CD14-positive monocyte (primary cell): Measurements from ENCODE around the gene MACROD2. TPM values are rescaled to one million over a fixed set of nuclear protein-coding genes. Genes with fewer than 3 reads are reported as not detected.

Source experiments
- DNase-seq, 3 donors: peaks; one replicate each; pipeline ENCODE4 v3.0.0-alpha.2; 2011 to 2022
- H2AFZ ChIP-seq: 2 replicates; pipeline ENCODE4 v1.6.0; 2012; ENCODE audit warnings: mild to moderate bottlenecking, low read depth, low read length, inconsistent platforms; ENCODE audit not compliant: insufficient read depth, poor library complexity, severe bottlenecking
- H3K27ac ChIP-seq, 2 donors: 1 replicate in 1 of 2; 2 replicates in 1 of 2; pipeline ENCODE4 v1.5.1; 2012 to 2013; ENCODE audit warnings: low read length in 2 of 2, control low read depth in 1 of 2, inconsistent platforms in 1 of 2, low read depth in 1 of 2, mild to moderate bottlenecking in 1 of 2
- H3K27me3 ChIP-seq, 2 donors: one replicate each; pipeline versions ENCODE4 v1.6.0 to v1.6.1; 2011 to 2013; ENCODE audit warnings: low read length in 2 of 2; ENCODE audit not compliant: control insufficient read depth in 2 of 2, insufficient read depth in 2 of 2
- H3K36me3 ChIP-seq, 2 donors: replicated peaks in 1 of 2; 1 replicate in 1 of 2; 2 replicates in 1 of 2; pipeline versions ENCODE4 v1.5.1 to v1.6.1; 2012 to 2013; ENCODE audit warnings: low read length in 2 of 2, control low read depth in 1 of 2, inconsistent platforms in 1 of 2, mild to moderate bottlenecking in 1 of 2; ENCODE audit not compliant: insufficient read depth in 2 of 2, control insufficient read depth in 1 of 2
- H3K4me1 ChIP-seq, 2 donors: 1 replicate in 1 of 2; 2 replicates in 1 of 2; pipeline versions ENCODE4 v1.5.1 to v1.6.1; 2012 to 2013; ENCODE audit warnings: low read length in 2 of 2, control low read depth in 1 of 2, inconsistent platforms in 1 of 2, mild to moderate bottlenecking in 1 of 2, moderate library complexity in 1 of 2; ENCODE audit not compliant: insufficient read depth in 2 of 2, control insufficient read depth in 1 of 2
- H3K4me2 ChIP-seq: replicated peaks from 2 replicates; pipeline ENCODE3; 2012; ENCODE audit warnings: low read length, moderate library complexity, mild to moderate bottlenecking; ENCODE audit not compliant: poor library complexity, severe bottlenecking; ENCODE audit errors: extremely low read depth
- H3K4me3 ChIP-seq, 3 experiments: fragments of 200-600 bp in 1 of 3; sonication (generic) in 1 of 3; replicated peaks in 1 of 3; 1 replicate in 2 of 3; 2 replicates in 1 of 3; pipeline ENCODE4 v1.5.1; 2011 to 2013; ENCODE audit warnings: low read length in 3 of 3, mild to moderate bottlenecking in 3 of 3, control low read depth in 2 of 3, low read depth in 2 of 3, inconsistent platforms in 1 of 3, moderate library complexity in 1 of 3
- H3K79me2 ChIP-seq: 2 replicates; pipeline ENCODE4 v1.6.0; 2012; ENCODE audit warnings: mild to moderate bottlenecking, control low read depth, inconsistent platforms, low read length, moderate library complexity; ENCODE audit not compliant: insufficient read depth
- H3K9ac ChIP-seq: 2 replicates; pipeline ENCODE4 v1.6.0; 2017; ENCODE audit warnings: low read length, mild to moderate bottlenecking; ENCODE audit not compliant: insufficient read depth, poor library complexity, severe bottlenecking
- H3K9me3 ChIP-seq, 2 donors: replicated peaks in 1 of 2; 1 replicate in 1 of 2; 2 replicates in 1 of 2; pipeline versions ENCODE4 v1.5.1 to v1.6.1; 2012 to 2013; ENCODE audit warnings: low read length in 2 of 2, control low read depth in 1 of 2; ENCODE audit not compliant: control insufficient read depth in 1 of 2, insufficient read depth in 1 of 2
- H4K20me1 ChIP-seq: 2 replicates; pipeline ENCODE4 v1.6.0; 2012; ENCODE audit warnings: mild to moderate bottlenecking, low read length, control low read depth, moderate library complexity; ENCODE audit not compliant: insufficient read depth
- H3K27ac Mint-ChIP-seq, 7 donors: one replicate each; pipeline ENCODE4 v1.8.0; 2020; ENCODE audit warnings: mild to moderate bottlenecking in 7 of 7, mixed read lengths in 7 of 7, moderate library complexity in 6 of 7, inconsistent platforms in 2 of 7
- H3K27me3 Mint-ChIP-seq, 3 donors: one replicate each; pipeline ENCODE4 v1.8.0; 2021 to 2022; ENCODE audit warnings: low read depth in 3 of 3, mild to moderate bottlenecking in 3 of 3, mixed read lengths in 3 of 3, moderate library complexity in 3 of 3, inconsistent platforms in 1 of 3
- H3K36me3 Mint-ChIP-seq, 2 donors: one replicate each; pipeline ENCODE4 v1.8.0; 2020; ENCODE audit warnings: mixed read lengths in 2 of 2, inconsistent platforms in 1 of 2, mild to moderate bottlenecking in 1 of 2
- H3K4me1 Mint-ChIP-seq: one replicate; pipeline ENCODE4 v1.8.0; 2020; ENCODE audit warnings: mild to moderate bottlenecking, mixed read lengths
- H3K4me3 Mint-ChIP-seq, 2 donors: one replicate each; pipeline ENCODE4 v1.8.0; 2020; ENCODE audit warnings: mild to moderate bottlenecking in 2 of 2, mixed read lengths in 2 of 2, moderate library complexity in 1 of 2
- H3K9me3 Mint-ChIP-seq, 7 donors: one replicate each; pipeline ENCODE4 v1.8.0; 2020 to 2022; ENCODE audit warnings: mixed read lengths in 7 of 7, mild to moderate bottlenecking in 6 of 7, moderate library complexity in 6 of 7, inconsistent platforms in 2 of 7
- CTCF ChIP-seq: fragments of 200-600 bp; IDR thresholded peaks from one replicate; pipeline ENCODE4 v1.8.0; 2022; ENCODE audit warnings: antibody characterized with exemption, mild to moderate bottlenecking
- WGBS: methylation state at CpG from one replicate; pipeline ENCODE4 v1.1.5; 2013; ENCODE audit warnings: missing lambda C conversion rate; ENCODE audit not compliant: insufficient coverage; 5-methylcytosine and 5-hydroxymethylcytosine counted together
- intact Hi-C, 2 donors: fragments of 100-400 bp; cut with micrococcal nuclease; formaldehyde crosslinking; loops; one replicate each; pipeline versions ENCODE4 v1.15.0 to v1.15.1; 2023
- polyA plus RNA-seq, 3 donors: library from polyadenylated mRNA; depleted of rRNA in 1 of 3; unstranded in 2 of 3; stranded (reverse) in 1 of 3; fragments of 300-500 nt in 2 of 3; fragments of >200 nt in 1 of 3; fragmentation: Illumina TruSeq in 2 of 3; gene quantifications; 1 replicate in 2 of 3; 2 replicates in 1 of 3; pipeline ENCODE4 v1.2.3, GENCODE V29; 2012 to 2021

Gene MACROD2
- polyA plus RNA-seq, 3 donors, result 0.23 TPM; not detected in 2

DNA sequence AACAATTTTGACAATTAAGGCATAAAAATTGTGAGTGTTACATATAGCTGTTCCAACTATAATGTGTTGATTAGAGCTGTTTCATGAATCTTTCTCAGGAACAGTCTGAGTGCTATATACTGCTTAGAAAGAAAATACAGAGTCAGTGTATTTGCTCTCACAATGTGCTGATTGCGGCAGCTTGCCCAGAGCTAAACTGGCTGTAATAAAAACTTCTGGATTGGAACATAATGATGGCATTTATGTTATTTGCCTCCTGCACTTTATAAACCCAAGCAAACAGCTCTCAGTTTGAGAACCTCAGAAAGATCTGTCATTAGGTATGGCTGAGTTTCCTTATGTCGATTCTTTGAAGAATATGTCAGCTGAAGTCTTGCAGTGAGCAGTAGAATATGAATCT lies 312.6 kb downstream of the MACROD2 start:
- Mint-ChIP-seq H3K36me3 (no peaks in the 10 kb centered on the region), H3K27ac (no peak overlapping the region), H3K4me1 (no peaks in the 10 kb centered on the region), H3K9me3 (peaks cover 0 to 6% (median 2%) of the 10 kb centered on the region in 7 donors), H3K4me3 (no peak overlapping the region), H3K27me3 (peaks cover 0 to 2% (median 1%) of the 10 kb centered on the region in 3 donors)
- peaks cover 0 to 3% of the 10 kb centered on the region in 2 donors for H3K9me3 ChIP-seq
- no peaks in the 10 kb centered on the region for H3K36me3 ChIP-seq
- H3K4me1 ChIP-seq, result no peaks in the 10 kb centered on the region
- H3K79me2 ChIP-seq, result no peaks in the 10 kb centered on the region
- H3K4me3 ChIP-seq, result no peak overlapping the region
- no peak for TF ChIP-seq CTCF
- H3K4me2 ChIP-seq, result no peak overlapping the region
- no CpG with 5 or more reads among the region's 2 CpGs for WGBS
- H3K9ac ChIP-seq, result no peak overlapping the region
- no peaks in the 10 kb centered on the region for H3K27me3 ChIP-seq
- no peak for DNase-seq
- intact Hi-C loops, result no loop called here
- H4K20me1 ChIP-seq, result no peaks in the 10 kb centered on the region
- H2AFZ ChIP-seq, result no peak overlapping the region
- no peak overlapping the region for H3K27ac ChIP-seq

GRCh38 chr20:14310977-14311627 lies 315.8 kb downstream of the MACROD2 start:
- H3K9ac ChIP-seq, result no peak overlapping the region
- no peak overlapping the region for H3K4me2 ChIP-seq
- no peaks in the 10 kb centered on the region for H3K79me2 ChIP-seq
- no peak overlapping the region for H3K27ac ChIP-seq
- Mint-ChIP-seq H3K36me3 (no peaks in the 10 kb centered on the region), H3K4me1 (no peaks in the 10 kb centered on the region), H3K27me3 (peaks cover 0 to 1% (median 0%) of the 10 kb centered on the region in 3 donors), H3K4me3 (no peak overlapping the region), H3K27ac (no peak overlapping the region), H3K9me3 (peaks cover 0 to 3% (median 0%) of the 10 kb centered on the region in 7 donors)
- no peaks in the 10 kb centered on the region for H3K4me1 ChIP-seq
- H4K20me1 ChIP-seq, result no peaks in the 10 kb centered on the region
- TF ChIP-seq CTCF, result no peak
- intact Hi-C loops, result no loop called here
- H3K9me3 ChIP-seq, result no peaks in the 10 kb centered on the region
- WGBS, result 83% methylated on average over 1 of the region's 5 CpGs
- no peaks in the 10 kb centered on the region for H3K36me3 ChIP-seq
- no peak overlapping the region for H3K4me3 ChIP-seq
- no peak for DNase-seq
- no peaks in the 10 kb centered on the region for H3K27me3 ChIP-seq
- H2AFZ ChIP-seq, result no peak overlapping the region
